Measurements from ENCODE around the gene FOXC1.

The FOXC1 gene

GRCh38 chr6:1609648-1610496 lies at the start of gene FOXC1:
FOXC1 (plus strand) TSS chr6:1609915; CDS start chr6:1610446, 531 bp downstream.
- peak; percentile 74 for DNase-seq

GRCh38 chr6:1560281-1561058 lies 49.2 kb upstream of the FOXC1 start:
- DNase-seq: no peak

GRCh38 chr6:1561355-1561754 lies 48.4 kb upstream of the FOXC1 start:
- DNase-seq: no peak

GRCh38 chr6:1562171-1562955 lies 47.4 kb upstream of the FOXC1 start:
- DNase-seq: no peak

- no peak for DNase-seq
Measured at GRCh38 chr6:1569377-1569776, 40.3 kb upstream of the FOXC1 start.

GRCh38 chr6:1570848-1571247 lies 38.9 kb upstream of the FOXC1 start:
- no peak for DNase-seq

- DNase-seq: no peak
Measured at GRCh38 chr6:1572892-1573291, 36.8 kb upstream of the FOXC1 start.

- DNase-seq: no peak
Measured at GRCh38 chr6:1574083-1574761, 35.5 kb upstream of the FOXC1 start.

- no peak for DNase-seq
Measured at GRCh38 chr6:1574890-1575209, 34.9 kb upstream of the FOXC1 start.

GRCh38 chr6:1575210-1576041 lies 34.3 kb upstream of the FOXC1 start:
- no peak for DNase-seq

- DNase-seq: no peak
Measured at GRCh38 chr6:1576166-1576565, 33.5 kb upstream of the FOXC1 start.

GRCh38 chr6:1576711-1577110 lies 33.0 kb upstream of the FOXC1 start:
- DNase-seq: no peak

- DNase-seq: no peak
Measured at GRCh38 chr6:1577146-1577680, 32.5 kb upstream of the FOXC1 start.

GRCh38 chr6:1577896-1578745 lies 31.6 kb upstream of the FOXC1 start:
- DNase-seq: no peak

- DNase-seq: no peak
Measured at GRCh38 chr6:1579096-1579495, 30.6 kb upstream of the FOXC1 start.

GRCh38 chr6:1580109-1580508 lies 29.6 kb upstream of the FOXC1 start:
- no peak for DNase-seq

GRCh38 chr6:1580585-1580984 lies 29.1 kb upstream of the FOXC1 start:
- no peak for DNase-seq

- DNase-seq: no peak
Measured at GRCh38 chr6:1581120-1581991, 28.4 kb upstream of the FOXC1 start.

GRCh38 chr6:1584146-1584545 lies 25.6 kb upstream of the FOXC1 start:
- no peak for DNase-seq

Data from activated CD8-positive, alpha-beta memory T cell treated with anti-CD3 and anti-CD28 coated beads, Interleukin-2, amount 50 U/mL, for 48 hours (primary cell).